ENCODE measurements around the gene LZTR1. TPM values are rescaled to one million over a fixed set of nuclear protein-coding genes. Genes with fewer than 3 reads are reported as not detected.

The LZTR1 gene
- total RNA-seq, 1 experiment from 2014 or later, result 37.2 TPM

DNA sequence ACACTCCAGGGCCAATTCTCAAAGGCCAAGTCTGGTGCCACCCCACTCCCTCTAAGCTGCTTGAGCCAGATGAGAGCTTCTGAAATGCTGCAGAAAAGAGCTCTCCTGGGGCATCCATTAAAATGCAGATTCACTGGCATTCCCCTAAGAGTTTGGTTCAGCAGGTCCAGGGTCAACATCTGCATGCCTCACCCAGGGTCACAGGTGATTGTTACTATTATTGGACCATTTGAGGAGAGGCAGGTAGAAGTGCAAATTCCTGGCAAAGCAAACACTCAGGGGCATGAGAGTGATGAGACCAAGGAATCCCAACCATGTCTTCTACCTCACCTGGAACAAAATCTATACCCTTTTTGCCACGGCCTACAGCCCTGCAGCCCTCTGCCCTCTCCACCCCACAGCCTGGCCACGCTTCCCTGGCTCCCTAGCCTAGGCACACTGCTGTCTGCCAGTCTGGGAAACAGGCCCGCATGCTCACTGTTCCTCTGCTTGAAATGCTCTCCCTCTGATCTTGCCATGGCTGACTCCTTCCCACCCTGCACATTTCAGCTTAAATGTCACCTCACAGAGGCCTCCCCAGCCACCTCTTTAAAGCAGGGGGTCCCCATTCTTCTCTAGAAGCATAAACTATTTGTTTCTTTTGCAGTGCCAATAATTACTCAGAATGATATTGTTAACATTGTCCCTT is 28.5 kb downstream of the LZTR1 start:
- peaks cover 13% of the 10 kb centered on the region; the same call in 1 of the 2 replicates for H3K4me1 ChIP-seq
- H3K9me3 Mint-ChIP-seq (ENCODE audit: unreplicated experiment), result no peaks in the 10 kb centered on the region
- no peak for DNase-seq
- peaks cover 7% of the 10 kb centered on the region for H3K36me3 Mint-ChIP-seq (ENCODE audit: insufficient read depth, unreplicated experiment)
- H3K4me3 ChIP-seq (ENCODE audit: low read depth, low read length), result no peak overlapping the region
- intact Hi-C loops (cut with micrococcal nuclease; ENCODE audit: unreplicated experiment), result no loop called here
- no peak for TF ChIP-seq CTCF (IDR thresholded peaks at IDR 0.05; ENCODE audit: insufficient read depth in 1 of 2, low read depth in 1 of 2, low read length in 1 of 2, severe bottlenecking in 1 of 2, unreplicated experiment in 1 of 2)
- ChIA-PET CTCF (no interaction called here), POLR2A (no interaction called here)
- H3K4me1 Mint-ChIP-seq (ENCODE audit: low read depth, unreplicated experiment), result peaks cover 17% of the 10 kb centered on the region
- no peak overlapping the region for H3K27ac Mint-ChIP-seq (ENCODE audit: unreplicated experiment)
- no peak overlapping the region for H3K4me3 Mint-ChIP-seq (ENCODE audit: unreplicated experiment)
- no peaks in the 10 kb centered on the region for H3K9me3 ChIP-seq
- BruUV-seq (replicated peaks), result no TSS peak
- H3K27me3 ChIP-seq (replicated peaks; ENCODE audit: control insufficient read depth, insufficient read depth, low read length), result no peaks in the 10 kb centered on the region
- no peaks in the 10 kb centered on the region for H3K27me3 Mint-ChIP-seq (ENCODE audit: insufficient read depth, unreplicated experiment)
- no peaks in the 10 kb centered on the region for H3K36me3 ChIP-seq (ENCODE audit: control insufficient read depth, insufficient read depth, low read length)

GRCh38 chr22:21012446-21013407 is 30.6 kb downstream of the LZTR1 start:
- peaks cover 7% of the 10 kb centered on the region for H3K36me3 Mint-ChIP-seq (ENCODE audit: insufficient read depth, unreplicated experiment)
- peaks cover 13% of the 10 kb centered on the region; the same call in 1 of the 2 replicates for H3K4me1 ChIP-seq

More at GRCh38 chr22:21012446-21013407, 30.6 kb downstream of the LZTR1 start:
- no TSS peak for BruUV-seq (replicated peaks)
- POLR2A ChIA-PET, result no interaction called here
- no peak for TF ChIP-seq CTCF (IDR thresholded peaks at IDR 0.05; ENCODE audit: insufficient read depth in 1 of 2, low read depth in 1 of 2, low read length in 1 of 2, severe bottlenecking in 1 of 2, unreplicated experiment in 1 of 2)
- intact Hi-C loops (cut with micrococcal nuclease; ENCODE audit: unreplicated experiment), result no loop called here
- Mint-ChIP-seq H3K27ac (ENCODE audit: unreplicated experiment) (no peak overlapping the region), H3K9me3 (ENCODE audit: unreplicated experiment) (no peaks in the 10 kb centered on the region), H3K27me3 (ENCODE audit: insufficient read depth, unreplicated experiment) (no peaks in the 10 kb centered on the region), H3K4me3 (ENCODE audit: unreplicated experiment) (no peak overlapping the region), H3K4me1 (ENCODE audit: low read depth, unreplicated experiment) (peaks cover 17% of the 10 kb centered on the region)
- Histone ChIP-seq H3K36me3 (ENCODE audit: control insufficient read depth, insufficient read depth, low read length) (no peaks in the 10 kb centered on the region), H3K4me3 (ENCODE audit: low read depth, low read length) (no peak overlapping the region), H3K27me3 (replicated peaks; ENCODE audit: control insufficient read depth, insufficient read depth, low read length) (no peaks in the 10 kb centered on the region), H3K9me3 (no peaks in the 10 kb centered on the region)
- DNase-seq, result no peak
- CTCF ChIA-PET, result no interaction called here

Measured in Caco-2 (cell line).